Endothelial cell of umbilical vein (primary cell): ENCODE data around the gene ADAMTS17. TPM values are rescaled to one million over a fixed set of nuclear protein-coding genes. Genes with fewer than 3 reads are reported as not detected.

Experiments
- BruUV-seq: library from RNA; stranded (reverse); fragments of 400-500 nt; replicated peaks from 2 replicates; lab custom pipeline; 2021; lab: Mats Ljungman, UMichigan
- CTCF ChIA-PET: fragments of 300-600, 350-600 bp; sonication (Branson Sonifier 250); formaldehyde crosslinking; loops from one replicate; lab custom pipeline; 2021; ENCODE audit warnings: antibody characterized with exemption, inconsistent platforms; lab: Charles Lee
- POLR2A ChIA-PET: fragments of 300-600, 350-600 bp; sonication (Branson Sonifier 250); formaldehyde crosslinking; loops from one replicate; lab custom pipeline; 2021; ENCODE audit warnings: antibody characterized with exemption, inconsistent platforms; lab: Charles Lee
- DNase-seq: peaks from one replicate; pipeline ENCODE4 v3.0.0-alpha.2; 2011; ENCODE audit warnings: low read depth, low spot score
- FAIRE-seq: peaks from 2 replicates; lab custom pipeline; 2011; peaks lifted over from hg19 to GRCh38; lab: Jason Lieb, UNC
- H2AFZ ChIP-seq: 2 replicates; pipeline ENCODE4 v1.6.0; 2012; ENCODE audit warnings: low read depth, low read length, control low read depth, inconsistent platforms
- H3K27ac ChIP-seq: 2 replicates; pipeline ENCODE4 v1.5.1; 2011; ENCODE audit warnings: low read depth, mild to moderate bottlenecking, control low read depth, low read length, moderate library complexity; ENCODE audit not compliant: insufficient read depth
- H3K27me3 ChIP-seq, 2 experiments: 2 replicates each; pipeline versions ENCODE4 v1.6.0 to v1.6.1; 2011; ENCODE audit warnings: low read length in 2 of 2, mixed read lengths in 1 of 2; ENCODE audit not compliant: control insufficient read depth in 2 of 2, insufficient read depth in 2 of 2
- H3K36me3 ChIP-seq, 2 experiments: 2 replicates in 1 of 2; 3 replicates in 1 of 2; pipeline ENCODE4 v1.5.1; 2011; ENCODE audit warnings: low read length in 2 of 2, mild to moderate bottlenecking in 1 of 2, moderate library complexity in 1 of 2; ENCODE audit not compliant: control insufficient read depth in 2 of 2, insufficient read depth in 2 of 2; ENCODE audit errors: extremely low read depth in 1 of 2
- H3K4me1 ChIP-seq: 3 replicates; pipeline ENCODE4 v1.5.1; 2011; ENCODE audit warnings: mild to moderate bottlenecking, low read length; ENCODE audit not compliant: control insufficient read depth, insufficient read depth; ENCODE audit errors: extremely low read depth
- H3K4me2 ChIP-seq: 2 replicates; pipeline ENCODE4 v1.6.1; 2011; ENCODE audit warnings: low read length, control low read depth, mixed read lengths; ENCODE audit not compliant: insufficient read depth
- H3K4me3 ChIP-seq, 3 experiments: fragments of 200-600 bp in 1 of 3; sonication (generic), shearing (Covaris generic) in 1 of 3; replicated peaks in 1 of 3; 2 replicates each; pipeline ENCODE4 v1.5.1; 2011 to 2016; ENCODE audit warnings: control low read depth in 3 of 3, low read length in 3 of 3, mild to moderate bottlenecking in 2 of 3, inconsistent platforms in 1 of 3, low read depth in 1 of 3, moderate library complexity in 1 of 3; ENCODE audit not compliant: insufficient read depth in 1 of 3
- H3K79me2 ChIP-seq: 2 replicates; pipeline ENCODE4 v1.6.0; 2012; ENCODE audit warnings: low read length, inconsistent platforms; ENCODE audit not compliant: control insufficient read depth, insufficient read depth
- H3K9ac ChIP-seq: replicated peaks from 2 replicates; pipeline ENCODE3; 2011; ENCODE audit warnings: low read length, control low read depth; ENCODE audit not compliant: insufficient read depth; ENCODE audit errors: extremely low read depth
- H3K9me1 ChIP-seq: replicated peaks from 3 replicates; pipeline ENCODE4 v1.6.0; 2011; ENCODE audit warnings: mild to moderate bottlenecking, low read length; ENCODE audit not compliant: control insufficient read depth, insufficient read depth; ENCODE audit errors: extremely low read depth
- H3K9me3 ChIP-seq: replicated peaks from 2 replicates; pipeline ENCODE4 v1.5.1; 2012; ENCODE audit warnings: low read length, inconsistent platforms; ENCODE audit not compliant: control insufficient read depth, insufficient read depth
- H4K20me1 ChIP-seq: replicated peaks from 2 replicates; pipeline ENCODE3; 2011; ENCODE audit warnings: mild to moderate bottlenecking, low read length; ENCODE audit not compliant: control insufficient read depth, insufficient read depth; ENCODE audit errors: extremely low read depth
- EZH2 ChIP-seq: IDR thresholded peaks from 2 replicates; pipeline ENCODE4 v1.6.1; 2012; ENCODE audit warnings: borderline replicate concordance, low read depth, mild to moderate bottlenecking, moderate library complexity, low read length, inconsistent platforms; ENCODE audit not compliant: severe bottlenecking
- FOS ChIP-seq: IDR thresholded peaks from 2 replicates; pipeline ENCODE4 v1.6.1; 2011; ENCODE audit warnings: mild to moderate bottlenecking, low read length, moderate library complexity, borderline replicate concordance; ENCODE audit not compliant: insufficient read depth
- GATA2 ChIP-seq: IDR thresholded peaks from 2 replicates; pipeline ENCODE4 v1.7.0; 2011; ENCODE audit warnings: low read depth, mild to moderate bottlenecking, moderate library complexity, mixed read lengths, low read length; ENCODE audit not compliant: insufficient read length, insufficient read depth
- JUN ChIP-seq: IDR thresholded peaks from 2 replicates; pipeline ENCODE4 v1.6.1; 2011; ENCODE audit warnings: borderline replicate concordance, low read depth; ENCODE audit not compliant: insufficient read length, insufficient read depth
- MYC ChIP-seq: IDR thresholded peaks from one replicate; pipeline ENCODE4 v1.6.1; 2011; ENCODE audit warnings: mild to moderate bottlenecking, low read depth, low read length
- POLR2A ChIP-seq: IDR thresholded peaks from 2 replicates; pipeline ENCODE4 v1.6.1; 2012; ENCODE audit warnings: low read depth, mild to moderate bottlenecking, control low read depth, low read length
- POLR2AphosphoS5 ChIP-seq: IDR thresholded peaks from 2 replicates; pipeline ENCODE4 v1.6.1; 2012; ENCODE audit warnings: low read depth, mild to moderate bottlenecking, control low read depth, low read length, moderate library complexity; ENCODE audit not compliant: insufficient read depth
- dilution Hi-C: fragments of 300-500 bp; cut with MboI; formaldehyde crosslinking; loops from one replicate; pipeline ENCODE4 v1.15.0; 2019; ENCODE audit warnings: low sequenced_read_pairs; ENCODE audit not compliant: extremely low pct_ligation_motif_present
- intact Hi-C: fragments of 100-400 bp; cut with micrococcal nuclease; formaldehyde crosslinking; loops from one replicate; pipeline ENCODE4 v1.10.0; 2022
- polyA plus RNA-seq, 4 experiments: library from polyadenylated mRNA; depleted of rRNA in 3 of 4; stranded (reverse) in 3 of 4; unstranded in 1 of 4; fragments of >200 nt; gene quantifications; 2 replicates each; pipeline versions ENCODE4 v1.2.1 to v1.2.3, GENCODE V29; 2011 to 2012; ENCODE audit warnings: missing spikeins in 1 of 4
- total RNA-seq: library from RNA; stranded (reverse); gene quantifications from 2 replicates; pipeline ENCODE4 v1.2.3, GENCODE V29; 2021
- TF ChIP-seq, protein P1 (sequence below), 2 donors: IDR thresholded peaks; 1 replicate in 1 of 2; 2 replicates in 1 of 2; pipeline ENCODE4 v1.5.1; 2011; ENCODE audit warnings: low read length in 2 of 2, mild to moderate bottlenecking in 2 of 2, moderate library complexity in 2 of 2, control low read depth in 1 of 2, inconsistent platforms in 1 of 2, low read depth in 1 of 2; ENCODE audit not compliant: insufficient read depth in 1 of 2; ENCODE audit errors: extremely low read depth in 1 of 2
- TF ChIP-seq, protein P2 (sequence below): IDR thresholded peaks from 2 replicates; pipeline ENCODE4 v1.6.1; 2011; ENCODE audit not compliant: insufficient read depth, insufficient read length

The ADAMTS17 gene
- total and polyA plus RNA-seq, 2 donors (not counting 3 experiments of a cell fraction or from before 2014, with no cell fraction given) = 0.12 TPM; not detected in 1

DNA sequence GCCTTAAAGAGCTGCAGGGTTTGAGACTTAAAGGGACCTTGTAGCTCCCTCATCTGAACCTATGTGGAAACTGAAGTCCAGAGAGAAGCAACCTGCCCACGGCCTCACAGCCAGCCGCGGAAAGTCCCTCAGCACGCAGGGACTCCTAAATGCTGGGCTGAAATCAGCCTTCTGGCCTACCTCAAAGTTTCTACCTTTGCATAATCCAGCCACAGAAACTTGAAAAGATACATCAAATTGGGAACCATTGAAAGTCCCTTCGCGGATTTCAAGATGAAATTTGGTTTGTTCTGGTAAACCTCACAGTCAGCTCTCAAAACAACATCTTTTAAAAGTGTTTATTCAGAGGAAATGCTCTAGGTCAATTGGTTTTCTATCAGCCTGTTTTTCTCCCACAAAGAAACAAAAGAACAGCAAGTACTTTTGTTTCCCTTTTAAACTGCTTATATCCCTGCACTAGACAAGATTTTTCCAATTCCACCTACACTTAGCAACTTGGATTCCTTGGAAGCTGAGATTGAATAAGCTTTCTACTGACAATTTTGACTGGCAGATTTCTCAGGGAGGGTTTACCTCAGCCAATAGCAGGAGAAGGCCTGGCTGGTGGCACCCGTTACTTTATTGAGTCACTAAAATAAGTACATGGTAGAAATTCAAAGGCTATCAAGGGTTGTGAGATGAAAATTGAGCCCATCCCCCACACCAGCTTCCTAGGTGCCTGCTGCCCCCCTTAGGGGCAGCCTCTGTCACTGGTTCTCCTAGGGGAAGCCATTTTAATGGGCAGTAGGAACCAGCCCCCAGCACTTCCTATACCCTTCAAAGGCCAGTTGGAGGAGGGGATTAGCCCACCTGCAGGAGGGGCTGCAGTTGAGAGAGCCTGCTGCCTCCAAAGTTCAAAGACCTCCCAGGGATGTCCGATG, 171.2 kb downstream of the ADAMTS17 start:
- TF ChIP-seq, protein P1, sequence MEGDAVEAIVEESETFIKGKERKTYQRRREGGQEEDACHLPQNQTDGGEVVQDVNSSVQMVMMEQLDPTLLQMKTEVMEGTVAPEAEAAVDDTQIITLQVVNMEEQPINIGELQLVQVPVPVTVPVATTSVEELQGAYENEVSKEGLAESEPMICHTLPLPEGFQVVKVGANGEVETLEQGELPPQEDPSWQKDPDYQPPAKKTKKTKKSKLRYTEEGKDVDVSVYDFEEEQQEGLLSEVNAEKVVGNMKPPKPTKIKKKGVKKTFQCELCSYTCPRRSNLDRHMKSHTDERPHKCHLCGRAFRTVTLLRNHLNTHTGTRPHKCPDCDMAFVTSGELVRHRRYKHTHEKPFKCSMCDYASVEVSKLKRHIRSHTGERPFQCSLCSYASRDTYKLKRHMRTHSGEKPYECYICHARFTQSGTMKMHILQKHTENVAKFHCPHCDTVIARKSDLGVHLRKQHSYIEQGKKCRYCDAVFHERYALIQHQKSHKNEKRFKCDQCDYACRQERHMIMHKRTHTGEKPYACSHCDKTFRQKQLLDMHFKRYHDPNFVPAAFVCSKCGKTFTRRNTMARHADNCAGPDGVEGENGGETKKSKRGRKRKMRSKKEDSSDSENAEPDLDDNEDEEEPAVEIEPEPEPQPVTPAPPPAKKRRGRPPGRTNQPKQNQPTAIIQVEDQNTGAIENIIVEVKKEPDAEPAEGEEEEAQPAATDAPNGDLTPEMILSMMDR (IDR thresholded peaks at IDR 0.05; ENCODE audit: extremely low read depth in 1 of 2, insufficient read depth in 1 of 2, low read depth in 1 of 2, low read length in 2 of 2) = no peak
- no peak for TF ChIP-seq JUN
- TF ChIP-seq, protein P2, sequence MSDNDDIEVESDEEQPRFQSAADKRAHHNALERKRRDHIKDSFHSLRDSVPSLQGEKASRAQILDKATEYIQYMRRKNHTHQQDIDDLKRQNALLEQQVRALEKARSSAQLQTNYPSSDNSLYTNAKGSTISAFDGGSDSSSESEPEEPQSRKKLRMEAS = no peak
- no peak for TF ChIP-seq POLR2AphosphoS5
- TF ChIP-seq FOS = no peak
- TF ChIP-seq EZH2 = no peak
- no peak for TF ChIP-seq POLR2A
- no peak for TF ChIP-seq MYC
- no peak for TF ChIP-seq GATA2
- Histone ChIP-seq H3K79me2 (no peaks in the 10 kb centered on the region), H3K9me3 (no peaks in the 10 kb centered on the region), H2AFZ (no peak overlapping the region), H3K4me1 (no peaks in the 10 kb centered on the region), H3K9ac (no peak overlapping the region), H3K27ac (no peak overlapping the region), H3K36me3 (no peaks in the 10 kb centered on the region), H3K27me3 (no peaks in the 10 kb centered on the region), H3K4me2 (no peak overlapping the region), H3K4me3 (no peak overlapping the region), H4K20me1 (no peaks in the 10 kb centered on the region), H3K9me1 (no peaks in the 10 kb centered on the region)
- BruUV-seq = no TSS peak
- POLR2A ChIA-PET = no interaction called here
- DNase-seq (no peak), FAIRE-seq (no peak)
- intact Hi-C loops = no loop called here
- CTCF ChIA-PET = no interaction called here
- dilution Hi-C loops = no loop called here
